Left lobe of liver (tissue), 2 donors: Measurements from ENCODE around the gene SLC15A1. TPM values are rescaled to one million over a fixed set of nuclear protein-coding genes. Genes with fewer than 3 reads are reported as not detected.

Experiments used
- ATAC-seq: fragments of 200-7000 bp; cut with Tn5 transposase; one replicate; pipeline ENCODE4 v1.9.1; 2020; ENCODE audit warnings: mild to moderate bottlenecking, moderate library complexity
- DNase-seq: peaks from one replicate; pipeline ENCODE4 v3.0.0-alpha.2; 2020; ENCODE audit warnings: low spot score
- total RNA-seq: library from RNA; stranded (reverse); gene quantifications from one replicate; pipeline ENCODE4 v1.2.1, GENCODE V29; 2021
- donor health status: DM: no; HTN: no; CAD: no; lungs with moderate emphysema.
- donor health status: DM: no; HTN: yes; CAD: no.

SLC15A1 gene, protein sequence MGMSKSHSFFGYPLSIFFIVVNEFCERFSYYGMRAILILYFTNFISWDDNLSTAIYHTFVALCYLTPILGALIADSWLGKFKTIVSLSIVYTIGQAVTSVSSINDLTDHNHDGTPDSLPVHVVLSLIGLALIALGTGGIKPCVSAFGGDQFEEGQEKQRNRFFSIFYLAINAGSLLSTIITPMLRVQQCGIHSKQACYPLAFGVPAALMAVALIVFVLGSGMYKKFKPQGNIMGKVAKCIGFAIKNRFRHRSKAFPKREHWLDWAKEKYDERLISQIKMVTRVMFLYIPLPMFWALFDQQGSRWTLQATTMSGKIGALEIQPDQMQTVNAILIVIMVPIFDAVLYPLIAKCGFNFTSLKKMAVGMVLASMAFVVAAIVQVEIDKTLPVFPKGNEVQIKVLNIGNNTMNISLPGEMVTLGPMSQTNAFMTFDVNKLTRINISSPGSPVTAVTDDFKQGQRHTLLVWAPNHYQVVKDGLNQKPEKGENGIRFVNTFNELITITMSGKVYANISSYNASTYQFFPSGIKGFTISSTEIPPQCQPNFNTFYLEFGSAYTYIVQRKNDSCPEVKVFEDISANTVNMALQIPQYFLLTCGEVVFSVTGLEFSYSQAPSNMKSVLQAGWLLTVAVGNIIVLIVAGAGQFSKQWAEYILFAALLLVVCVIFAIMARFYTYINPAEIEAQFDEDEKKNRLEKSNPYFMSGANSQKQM
- 26.9 TPM for total RNA-seq

DNA sequence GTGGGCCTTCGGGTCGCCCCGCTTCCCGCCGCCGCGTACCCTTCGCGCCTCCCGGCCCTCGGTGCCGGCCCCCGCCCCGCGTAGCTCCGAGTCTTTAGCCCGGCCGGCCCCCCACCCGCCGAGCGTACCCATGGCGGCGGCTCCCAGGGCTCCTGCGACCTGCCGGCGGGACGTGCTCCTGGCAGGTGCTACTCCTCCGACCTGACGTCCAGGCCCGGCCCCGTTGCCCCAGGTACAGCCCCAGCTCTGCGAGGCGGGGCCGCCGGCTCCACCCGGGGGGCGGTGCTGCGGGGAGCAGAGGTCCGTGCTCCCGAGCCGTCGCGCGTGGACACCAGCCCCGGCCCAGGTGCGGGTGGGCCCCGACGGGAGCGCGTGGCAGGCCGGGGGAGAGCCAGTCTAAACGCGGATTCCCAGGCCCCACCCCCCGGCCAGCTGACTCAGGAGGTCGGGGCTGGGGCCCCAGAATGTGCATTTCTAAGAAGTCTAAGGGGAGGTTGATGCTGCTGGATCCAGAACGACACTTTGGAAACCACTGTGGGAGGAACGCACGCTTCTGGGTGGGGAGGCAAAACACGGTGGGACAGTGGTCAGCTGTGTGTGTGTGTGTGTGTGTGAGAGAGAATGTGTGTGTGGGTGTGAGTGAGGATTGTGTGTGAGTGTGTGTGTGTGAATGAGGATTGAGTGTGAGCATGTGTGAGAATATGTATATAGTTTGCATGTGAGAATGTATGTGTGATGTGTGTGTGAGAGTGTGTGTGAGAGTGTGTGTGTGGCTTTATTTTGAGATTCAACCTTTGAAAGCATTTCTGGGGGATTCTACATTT lies at the start of gene SLC15A1:
TSS of gene SLC15A1 (minus strand) at position 206 of the 824 bp plus-strand sequence. CDS start at position 132, 74 bp downstream.
- DNase-seq (peak; percentile 79), ATAC-seq (peak; percentile 84)

DNA sequence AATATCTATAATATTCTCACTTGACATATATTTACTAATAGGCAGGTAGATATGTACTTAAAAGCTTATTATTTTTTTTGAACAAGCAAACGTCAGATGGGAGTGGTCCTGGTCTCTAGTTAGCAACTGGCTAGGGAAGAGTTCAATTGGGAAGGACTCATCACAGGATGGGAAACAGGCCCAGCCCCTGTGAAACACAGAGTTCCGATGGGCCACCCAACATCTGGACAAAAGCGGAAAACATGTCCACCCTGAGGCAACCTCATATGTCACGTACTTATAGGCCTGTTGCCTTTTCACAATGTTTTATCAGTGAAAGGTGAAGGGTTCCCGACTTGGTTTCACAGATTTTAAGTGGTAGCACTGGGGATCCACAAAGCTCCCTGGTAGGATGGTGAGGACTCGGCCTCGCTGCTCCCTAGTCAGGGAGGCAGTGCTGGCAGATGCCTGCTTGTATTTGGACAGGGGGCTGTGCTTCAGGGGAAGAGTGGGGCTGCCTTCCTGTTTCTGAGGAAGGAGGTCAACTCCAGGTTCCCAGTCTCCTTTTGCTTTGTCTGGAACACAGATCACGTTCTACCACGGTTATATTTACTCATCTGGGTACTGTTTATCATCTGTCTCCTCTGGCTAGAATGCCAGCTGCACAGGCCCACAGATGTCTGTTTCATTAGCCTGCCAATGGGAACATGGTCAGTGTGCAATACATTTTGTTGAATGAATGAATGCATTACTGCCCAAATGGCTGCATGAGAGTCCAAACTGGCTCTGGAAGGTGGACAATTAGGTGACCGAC lies 49.4 kb upstream of the SLC15A1 start:
- ATAC-seq = peak; percentile 68

DNA sequence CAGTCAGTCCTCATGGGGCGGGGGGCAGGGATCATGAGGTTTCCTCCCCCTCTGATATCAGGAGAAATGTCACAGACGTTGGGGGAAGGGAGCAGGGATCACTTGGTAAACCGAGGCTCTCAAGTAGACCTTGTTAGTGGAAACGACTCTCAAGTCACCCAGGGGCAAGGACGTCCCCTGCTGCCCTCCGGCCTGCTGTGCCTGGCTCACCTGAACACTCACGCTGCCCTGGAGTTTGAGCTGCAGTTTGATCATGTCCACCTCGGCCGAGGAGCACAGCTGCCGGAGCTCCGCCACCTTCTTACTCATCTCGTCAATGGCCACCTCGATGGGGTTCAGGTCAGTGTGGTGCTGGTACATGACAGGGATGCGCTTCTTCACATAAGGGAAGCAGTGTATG lies 47.6 kb upstream of the SLC15A1 start:
- DNase-seq (no peak), ATAC-seq (no peak)

More for the DNA sequence above, 49.4 kb upstream of the SLC15A1 start:
- DNase-seq = no peak

DNA sequence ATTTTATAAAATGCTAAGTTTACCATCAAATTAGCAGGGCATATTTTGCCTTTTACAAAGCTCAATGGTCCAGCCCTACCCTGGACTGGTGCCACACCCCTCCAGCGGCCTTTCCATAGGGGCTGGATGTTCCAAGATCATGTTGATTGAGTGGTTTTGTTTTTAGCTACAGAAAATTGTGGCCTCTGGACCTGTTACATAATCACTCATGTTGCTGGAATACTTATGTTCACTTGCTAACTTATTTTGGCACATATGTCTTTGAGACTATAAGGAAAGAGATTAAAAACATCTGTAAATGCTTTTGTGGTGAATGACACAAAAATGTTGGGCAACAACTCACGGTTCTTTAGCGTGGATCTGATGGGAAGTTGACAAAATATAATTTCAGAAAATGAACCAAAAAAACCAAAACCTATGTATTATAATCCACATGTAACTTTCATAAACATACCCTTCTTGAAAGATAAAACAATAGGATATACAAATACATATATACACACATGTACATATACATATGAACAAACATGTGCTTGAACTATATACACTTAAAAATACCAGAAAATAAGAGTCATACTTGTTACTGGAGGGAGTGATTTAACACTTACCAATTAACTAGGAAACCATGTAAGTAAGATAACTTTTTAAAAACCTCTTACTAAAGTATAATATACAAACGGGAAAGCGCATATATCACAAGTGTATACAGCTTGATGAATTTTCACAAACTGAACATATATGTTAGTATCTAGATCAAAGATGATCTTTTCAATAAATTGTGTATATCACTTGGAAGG lies 46.6 kb upstream of the SLC15A1 start:
- peak; percentile 72 for DNase-seq

DNA sequence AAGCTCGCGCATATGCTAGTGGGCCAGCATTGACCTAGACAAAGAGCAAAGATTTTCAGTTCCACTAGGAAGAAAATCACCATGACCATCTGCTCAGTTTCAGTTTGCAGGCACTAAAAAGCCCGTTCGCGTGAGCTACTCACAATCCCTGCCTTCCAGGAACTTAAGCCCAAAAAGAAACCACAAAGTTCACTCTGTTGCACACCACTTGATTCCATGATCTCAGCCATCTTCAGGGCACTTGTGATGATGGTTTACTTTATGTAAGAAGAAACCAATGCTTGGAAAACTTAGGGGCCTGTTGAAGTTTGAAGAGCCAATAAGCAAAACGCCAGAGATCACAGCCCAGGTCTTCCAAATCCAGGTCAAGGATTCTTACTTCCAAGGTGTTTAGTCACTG lies 45.0 kb upstream of the SLC15A1 start:
- ATAC-seq (no peak), DNase-seq (no peak)

More for the DNA sequence above, 46.6 kb upstream of the SLC15A1 start:
- ATAC-seq = peak; percentile 68

DNA sequence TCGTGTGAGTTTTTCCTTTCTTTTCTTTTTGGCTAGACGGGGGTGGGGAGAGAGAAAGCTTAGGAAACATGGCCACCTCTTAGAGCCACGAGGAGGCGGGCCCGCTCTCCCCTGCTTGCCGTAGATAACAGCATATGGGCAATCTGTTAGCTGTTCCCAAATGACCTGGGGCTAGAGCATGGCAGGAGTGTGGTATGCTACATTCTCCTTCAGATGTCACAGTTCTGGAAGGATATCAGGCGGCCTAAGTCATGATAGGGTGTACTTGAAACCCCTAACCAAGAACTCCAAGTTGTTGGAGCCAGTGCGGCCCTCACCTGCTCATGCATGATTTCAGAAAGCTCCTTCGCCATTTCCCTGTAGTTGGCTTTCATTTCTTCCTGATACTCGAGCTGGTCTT lies 44.3 kb upstream of the SLC15A1 start:
- ATAC-seq (no peak), DNase-seq (no peak)

DNA sequence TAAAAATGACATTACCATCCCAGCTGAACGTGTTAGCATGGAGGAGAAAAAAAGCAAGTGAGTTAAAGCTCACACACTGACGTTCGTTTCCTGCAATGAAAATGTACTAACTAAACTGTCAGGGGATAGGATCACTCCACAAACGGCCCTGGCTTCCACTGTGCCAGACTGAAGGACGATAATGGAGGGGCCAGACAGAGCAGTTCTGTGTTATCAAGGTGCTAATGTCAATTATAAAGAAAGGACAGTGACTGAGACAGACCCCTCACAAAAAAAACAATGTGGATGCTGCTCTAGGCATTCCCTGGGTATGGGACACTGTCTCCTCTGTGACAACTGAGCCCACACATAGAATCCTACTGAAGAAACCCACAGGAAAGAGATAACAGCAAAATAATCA lies 43.7 kb upstream of the SLC15A1 start:
- DNase-seq (no peak), ATAC-seq (no peak)

DNA sequence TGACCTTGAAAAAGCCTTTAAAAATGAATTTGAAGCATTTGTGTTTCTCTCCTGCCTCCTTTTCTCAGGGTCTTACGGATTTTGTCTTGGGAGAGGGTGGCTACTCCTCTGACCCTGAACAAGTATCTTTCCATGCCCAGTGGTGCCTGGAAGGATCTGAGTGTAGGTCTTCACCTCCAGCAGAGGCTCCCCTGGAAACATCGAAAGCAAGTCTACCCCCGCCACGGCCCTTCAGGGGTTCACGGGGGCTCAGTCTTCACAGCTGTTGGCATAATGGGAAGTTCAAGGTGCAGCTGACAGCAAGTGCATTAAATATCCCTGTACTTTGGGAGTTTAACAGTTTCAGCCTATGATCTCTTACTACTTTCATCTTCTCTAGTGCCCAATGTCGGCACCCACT lies 42.7 kb upstream of the SLC15A1 start:
- ATAC-seq (no peak), DNase-seq (no peak)

DNA sequence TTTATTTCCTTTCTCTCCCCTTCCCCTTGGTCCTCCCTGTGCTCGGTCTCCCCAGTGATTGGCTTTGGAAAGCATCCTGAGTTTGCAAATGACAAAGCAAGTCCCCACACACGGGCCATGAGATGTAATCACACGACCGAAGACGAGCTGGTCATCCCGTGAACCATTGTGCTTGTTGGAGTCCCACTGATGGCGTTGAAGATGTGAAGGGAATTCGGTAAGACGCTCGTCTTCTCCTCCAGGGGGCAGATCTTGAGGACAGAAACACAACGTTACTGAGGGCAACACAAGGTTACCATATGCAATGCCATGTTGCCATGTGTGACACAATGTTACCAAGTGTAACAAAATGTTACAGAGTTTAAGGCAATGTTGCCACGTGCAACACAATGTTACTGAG lies 42.0 kb upstream of the SLC15A1 start:
- no peak for DNase-seq

DNA sequence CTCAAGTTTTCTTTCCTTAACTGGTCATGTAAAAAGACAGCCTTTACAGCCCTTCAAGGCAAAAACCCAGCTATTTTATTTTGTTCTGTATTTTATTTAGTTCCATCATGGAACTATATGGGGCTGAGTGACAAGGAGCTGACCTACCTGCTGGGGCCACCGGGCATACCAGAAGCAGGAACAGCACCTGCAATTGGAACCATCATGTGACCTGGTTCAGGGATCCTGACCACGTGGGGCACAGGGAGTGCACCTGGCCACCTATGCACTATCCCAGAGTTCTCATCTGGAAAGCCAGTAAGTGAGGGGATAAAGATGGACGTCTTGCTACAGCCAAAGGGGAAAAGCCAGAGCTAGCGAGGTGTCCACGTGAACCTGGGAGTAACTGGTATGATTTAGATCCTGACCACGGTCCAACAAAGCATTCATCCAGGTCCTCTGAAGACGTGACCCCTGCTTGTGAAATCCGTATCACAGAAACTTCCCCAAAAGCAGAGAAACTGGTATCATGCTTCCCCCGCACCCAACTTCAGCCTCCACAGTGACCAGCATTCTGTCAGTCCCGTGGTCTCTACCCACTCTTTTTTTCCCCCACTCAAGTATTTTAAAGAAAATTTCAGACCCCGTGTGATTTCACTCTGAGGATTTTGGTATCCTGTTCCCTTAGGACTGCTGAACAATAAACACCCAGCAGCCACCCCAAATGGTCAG lies 40.5 kb upstream of the SLC15A1 start:
- ATAC-seq = no peak
- DNase-seq = no peak

More for the DNA sequence above, 42.0 kb upstream of the SLC15A1 start:
- no peak for ATAC-seq

DNA sequence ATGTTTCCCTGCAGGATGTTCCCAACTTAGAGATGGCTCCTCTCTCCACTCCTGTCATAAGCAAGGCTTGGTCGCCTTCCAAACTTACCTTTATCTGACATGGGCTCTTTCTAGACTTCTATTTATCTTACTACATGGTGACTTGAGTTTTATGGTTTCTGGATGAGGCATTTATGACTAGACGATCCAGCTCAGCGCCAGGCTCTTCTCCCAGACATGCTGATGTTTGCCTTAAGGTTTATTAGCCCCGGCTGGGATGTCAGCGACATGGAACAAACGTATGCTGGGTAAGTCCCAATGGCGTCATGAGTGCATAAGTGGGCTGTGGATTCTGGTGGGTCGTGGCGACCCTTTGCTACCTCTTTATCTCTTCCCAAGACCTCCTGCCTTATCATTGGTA lies 39.8 kb upstream of the SLC15A1 start:
- no peak for ATAC-seq
- no peak for DNase-seq

DNA sequence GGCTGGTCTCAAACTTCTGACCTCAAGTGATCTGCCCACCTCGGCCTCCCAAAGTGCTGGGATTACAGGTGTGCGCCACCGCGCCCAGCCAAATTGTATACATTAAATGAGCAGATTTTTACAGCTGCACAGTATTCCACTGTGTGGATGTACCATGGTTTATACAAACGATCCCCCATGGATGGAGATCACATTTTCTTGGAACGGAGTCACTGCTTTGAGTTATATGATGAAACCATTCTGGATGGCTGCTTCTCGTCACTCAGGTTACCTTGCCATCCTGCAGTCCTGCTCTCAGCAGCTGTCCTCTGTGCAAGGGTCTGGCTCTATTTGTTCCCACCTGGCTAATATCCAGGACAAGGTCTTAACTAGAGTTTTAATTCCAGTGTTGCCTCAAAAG lies 39.1 kb upstream of the SLC15A1 start:
- DNase-seq (no peak), ATAC-seq (no peak)

DNA sequence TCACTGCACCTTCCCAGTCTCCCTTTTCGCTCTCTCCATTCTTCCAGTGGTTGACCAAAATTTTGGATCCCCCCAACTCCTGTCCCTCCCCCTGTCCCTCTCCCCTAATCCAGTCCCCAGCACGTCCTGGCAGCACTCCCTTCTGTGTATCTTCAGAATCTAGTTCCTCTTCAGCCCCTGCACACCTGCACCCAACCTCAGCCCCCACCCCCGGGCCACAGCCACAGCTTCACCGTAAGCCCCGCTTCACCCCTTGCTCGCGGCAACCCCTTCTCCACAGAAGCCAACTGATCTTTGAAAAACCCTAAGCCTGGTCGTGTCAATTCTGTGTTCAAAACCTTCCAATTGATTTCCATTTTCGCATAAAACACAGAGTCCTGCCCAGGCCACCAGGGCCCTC lies 35.5 kb upstream of the SLC15A1 start:
- DNase-seq (no peak), ATAC-seq (no peak)

DNA sequence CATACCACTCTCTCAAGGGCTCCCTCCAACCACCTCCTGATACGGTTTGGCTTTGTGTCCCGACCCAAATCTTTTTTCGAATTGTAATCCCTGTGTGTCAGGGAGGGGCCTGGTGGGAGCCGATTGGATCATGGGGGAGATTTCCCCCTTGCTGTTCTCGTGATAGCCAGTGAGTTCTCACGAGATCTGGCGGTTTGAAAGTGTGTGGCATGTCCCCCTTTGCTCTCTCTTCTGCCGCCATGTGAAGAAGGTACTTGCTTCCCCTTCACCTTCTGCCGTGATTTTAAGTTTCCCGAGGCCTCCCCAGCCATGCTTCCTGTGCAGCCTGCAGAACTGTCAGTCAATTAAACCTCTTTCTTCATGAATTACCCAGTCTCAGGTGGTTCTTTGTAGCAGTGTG lies 34.7 kb upstream of the SLC15A1 start:
- ATAC-seq (no peak), DNase-seq (no peak)

DNA sequence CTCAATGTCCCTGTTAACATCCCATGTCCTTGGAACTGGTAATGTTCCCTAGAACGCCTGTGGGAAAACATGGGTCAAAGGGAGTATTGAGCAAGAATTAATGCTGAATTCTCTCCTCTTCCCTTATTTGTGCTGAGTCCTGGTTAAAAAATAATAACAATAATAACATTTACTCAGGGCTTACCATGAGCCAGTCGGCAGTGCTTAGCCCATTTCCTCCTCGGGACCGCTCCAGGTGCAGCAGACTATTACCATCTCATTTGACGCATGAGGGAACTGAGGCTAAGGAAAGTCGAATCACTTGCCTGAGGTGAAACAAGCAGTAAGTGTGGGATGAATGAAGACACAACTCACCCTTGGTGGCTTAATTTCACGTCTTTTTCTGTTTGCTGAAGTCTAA lies 33.6 kb upstream of the SLC15A1 start:
- ATAC-seq = peak; percentile 78
- no peak for DNase-seq

DNA sequence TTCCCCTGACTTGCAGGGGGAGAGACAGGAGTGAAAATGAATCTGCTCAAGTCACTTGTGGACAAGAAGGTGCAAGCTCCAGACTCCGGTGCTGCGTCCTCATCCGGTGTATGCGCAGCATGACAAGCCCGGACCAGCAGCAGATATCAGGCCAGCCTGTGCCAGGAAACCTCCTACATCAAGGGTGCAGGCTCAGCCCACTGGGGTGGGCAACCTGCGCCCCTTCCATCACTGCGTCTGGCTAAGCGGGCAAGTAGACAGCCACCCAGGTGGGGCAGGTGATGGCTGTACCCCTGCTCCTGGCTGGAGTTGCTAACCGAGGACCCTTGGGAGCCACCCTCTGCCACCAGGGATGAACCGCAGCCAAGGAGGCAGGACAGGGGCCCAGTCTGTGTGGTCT lies 32.9 kb upstream of the SLC15A1 start:
- DNase-seq (no peak), ATAC-seq (peak; percentile 36)

DNA sequence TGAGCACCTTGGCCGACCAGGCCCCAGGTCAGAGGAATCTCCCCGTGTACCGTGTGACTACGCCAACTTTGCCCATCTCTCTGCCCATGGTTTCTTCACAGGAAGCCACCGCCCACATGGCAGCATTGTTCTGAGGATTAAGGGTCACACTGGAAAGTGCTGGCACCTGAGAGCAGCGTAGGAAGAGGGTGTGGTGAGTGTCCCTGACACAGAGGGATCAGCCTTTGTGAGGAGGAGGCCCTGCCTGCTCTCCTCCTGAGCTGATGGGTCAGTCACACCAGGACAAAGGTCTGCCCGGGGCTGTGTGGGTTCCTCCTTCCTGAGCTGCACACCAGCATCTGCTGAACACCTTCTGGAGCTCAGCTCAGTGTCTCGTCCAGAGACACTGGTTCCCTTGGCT lies 32.2 kb upstream of the SLC15A1 start:
- ATAC-seq (peak; percentile 27), DNase-seq (no peak)

DNA sequence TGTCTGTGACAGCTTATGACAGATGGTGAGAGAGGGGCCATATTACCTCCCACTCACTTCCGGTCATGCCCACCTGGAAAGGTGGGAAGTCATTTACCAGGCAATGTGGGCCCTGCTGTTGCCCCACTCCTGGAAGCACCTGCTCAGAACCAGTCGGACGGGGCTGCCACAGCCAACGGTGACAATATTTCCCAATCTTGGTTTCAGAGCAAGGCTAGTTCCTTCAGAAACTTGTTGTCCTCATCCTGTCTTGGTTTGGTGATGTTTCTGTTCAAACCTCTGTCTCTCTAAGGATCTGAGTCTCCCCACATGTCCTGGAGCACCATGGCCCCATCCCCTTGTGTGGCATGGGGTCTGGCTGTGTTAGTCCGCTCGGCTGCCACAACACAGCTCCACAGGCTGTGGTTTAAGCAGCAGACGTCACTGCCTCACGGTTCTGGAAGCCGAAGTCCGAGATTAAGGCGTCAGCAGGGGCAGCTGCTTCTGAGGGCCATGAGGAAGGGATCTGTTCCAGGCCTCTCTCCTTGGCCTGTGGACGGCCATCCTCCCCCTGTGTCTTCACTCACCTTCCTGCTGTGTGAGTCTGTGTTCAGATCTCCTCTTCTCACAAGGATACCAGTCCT lies 31.5 kb upstream of the SLC15A1 start:
- DNase-seq (no peak), ATAC-seq (no peak)

DNA sequence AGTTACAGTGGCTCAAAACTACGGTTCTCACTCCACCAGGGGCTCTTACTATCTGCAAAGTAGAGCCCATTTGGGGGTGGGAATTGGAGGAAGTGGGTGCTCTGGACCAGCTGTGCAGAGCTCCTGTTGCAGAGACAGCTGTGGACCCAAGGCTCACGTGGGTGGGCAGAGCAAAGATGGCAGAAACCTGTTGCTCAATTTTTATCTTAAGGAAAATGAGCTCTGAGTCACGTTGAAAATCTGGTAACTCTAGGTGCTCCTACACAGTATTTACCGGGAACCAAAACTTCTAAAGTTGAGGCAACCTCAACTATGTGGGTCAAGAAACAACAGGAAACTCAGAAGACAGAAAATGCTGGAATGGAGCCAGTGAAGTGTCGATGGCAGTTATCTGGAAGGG lies 30.2 kb upstream of the SLC15A1 start:
- no peak for ATAC-seq
- no peak for DNase-seq
